ENCODE results near the gene ZNF22. TPM values are rescaled to one million over a fixed set of nuclear protein-coding genes. Genes with fewer than 3 reads are reported as not detected.
A peak's percentile ranks its signal among the peaks of the same experiment; 100 is the strongest.

The ZNF22 gene
- total RNA-seq, 1 experiment from 2014 or later = 36.9 TPM

DNA sequence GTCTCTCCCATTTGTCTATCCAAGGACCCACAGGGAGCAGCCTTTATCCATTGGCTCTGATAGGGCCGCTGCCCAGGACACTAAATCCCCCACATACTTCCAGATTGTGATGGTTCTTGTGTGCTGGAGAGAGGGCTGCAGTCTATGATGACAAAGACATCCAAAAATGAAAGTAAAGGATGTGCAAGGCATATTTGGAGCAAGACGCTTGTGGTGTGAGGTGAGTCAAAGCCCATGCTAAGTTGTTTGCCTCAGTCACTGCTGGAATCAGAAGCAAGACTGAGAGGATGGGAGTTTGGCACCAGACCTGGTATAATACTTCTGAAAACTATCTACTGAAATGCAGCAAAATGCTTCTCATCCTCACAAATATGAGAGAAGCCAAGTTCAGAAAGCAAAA, 22.7 kb downstream of the ZNF22 start:
- H3K79me1 ChIP-seq (ENCODE audit: insufficient read depth, low read depth, low read length, poor library complexity, severe bottlenecking) = no peaks in the 10 kb centered on the region
- no CpG with 5 or more reads among the region's 2 CpGs for WGBS (ENCODE audit: extremely low coverage, insufficient read length, low lambda C conversion rate)
- no peak overlapping the region for H2BK20ac ChIP-seq (ENCODE audit: low read depth, low read length, poor library complexity, severe bottlenecking)
- no peak overlapping the region for H2BK120ac ChIP-seq (ENCODE audit: low read depth, low read length, poor library complexity, severe bottlenecking)
- H3K9me3 ChIP-seq (ENCODE audit: control insufficient read depth, low read depth, low read length) = no peaks in the 10 kb centered on the region
- H4K91ac ChIP-seq (ENCODE audit: insufficient read length, low read depth, low read length) = no peak overlapping the region
- H2AFZ ChIP-seq (ENCODE audit: low read length) = no peak overlapping the region
- no peak overlapping the region for H3K56ac ChIP-seq (ENCODE audit: insufficient read length, low read depth, low read length)
- H3K4me2 ChIP-seq (ENCODE audit: insufficient read depth, insufficient read length, low read length) = no peak overlapping the region
- no peak overlapping the region for H4K5ac ChIP-seq (ENCODE audit: insufficient read length, low read depth, low read length)
- no peaks in the 10 kb centered on the region for H3K4me1 ChIP-seq (ENCODE audit: insufficient read depth, low read length)
- TF ChIP-seq, protein P1, sequence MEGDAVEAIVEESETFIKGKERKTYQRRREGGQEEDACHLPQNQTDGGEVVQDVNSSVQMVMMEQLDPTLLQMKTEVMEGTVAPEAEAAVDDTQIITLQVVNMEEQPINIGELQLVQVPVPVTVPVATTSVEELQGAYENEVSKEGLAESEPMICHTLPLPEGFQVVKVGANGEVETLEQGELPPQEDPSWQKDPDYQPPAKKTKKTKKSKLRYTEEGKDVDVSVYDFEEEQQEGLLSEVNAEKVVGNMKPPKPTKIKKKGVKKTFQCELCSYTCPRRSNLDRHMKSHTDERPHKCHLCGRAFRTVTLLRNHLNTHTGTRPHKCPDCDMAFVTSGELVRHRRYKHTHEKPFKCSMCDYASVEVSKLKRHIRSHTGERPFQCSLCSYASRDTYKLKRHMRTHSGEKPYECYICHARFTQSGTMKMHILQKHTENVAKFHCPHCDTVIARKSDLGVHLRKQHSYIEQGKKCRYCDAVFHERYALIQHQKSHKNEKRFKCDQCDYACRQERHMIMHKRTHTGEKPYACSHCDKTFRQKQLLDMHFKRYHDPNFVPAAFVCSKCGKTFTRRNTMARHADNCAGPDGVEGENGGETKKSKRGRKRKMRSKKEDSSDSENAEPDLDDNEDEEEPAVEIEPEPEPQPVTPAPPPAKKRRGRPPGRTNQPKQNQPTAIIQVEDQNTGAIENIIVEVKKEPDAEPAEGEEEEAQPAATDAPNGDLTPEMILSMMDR (conservative IDR thresholded peaks at IDR 0.05) = no peak
- no peak overlapping the region for H3K9ac ChIP-seq (ENCODE audit: extremely low read depth, insufficient read length, low read length)
- H3K9me3 Mint-ChIP-seq = peaks cover 5 to 10% of the 10 kb centered on the region in 2 experiments; a peak in 3 of 5 replicates
- no peak overlapping the region for H3K4me3 Mint-ChIP-seq
- H4K20me1 ChIP-seq (ENCODE audit: control insufficient read depth, insufficient read depth, insufficient read length) = no peaks in the 10 kb centered on the region
- H3K4me1 Mint-ChIP-seq = no peaks in the 10 kb centered on the region
- H3K27ac Mint-ChIP-seq = peak overlapping the region in 1 of 3 experiments; percentile 32; a peak in 1 of 7 replicates
- peaks cover 0 to 5% (median 2%) of the 10 kb centered on the region in 3 experiments; a peak in 3 of 7 replicates for H3K36me3 Mint-ChIP-seq (ENCODE audit: insufficient read depth in 1 of 3, low read depth in 3 of 3)
- no peak overlapping the region for H2BK5ac ChIP-seq (ENCODE audit: insufficient read length, low read length)
- H3T11ph ChIP-seq (ENCODE audit: low read length) = no peak overlapping the region
- DNase-seq = no peak
- H3K79me2 ChIP-seq (ENCODE audit: insufficient read depth, low read length) = no peaks in the 10 kb centered on the region
- no peak overlapping the region for H3K27ac ChIP-seq (ENCODE audit: insufficient read length, low read depth, low read length)
- H2BK15ac ChIP-seq (ENCODE audit: low read depth, low read length) = no peak overlapping the region
- no peak overlapping the region for H3K14ac ChIP-seq (ENCODE audit: insufficient read depth, low read length)
- H3K18ac ChIP-seq (ENCODE audit: insufficient read length, low read depth, low read length) = no peak overlapping the region
- H2BK12ac ChIP-seq (ENCODE audit: insufficient read length, low read depth, low read length) = no peak overlapping the region
- peaks cover 2% of the 10 kb centered on the region for H3K27me3 Mint-ChIP-seq (ENCODE audit: low read depth)
- no peak overlapping the region for H3K4ac ChIP-seq (ENCODE audit: low read depth, low read length)
- no peaks in the 10 kb centered on the region for H3K27me3 ChIP-seq (ENCODE audit: insufficient read depth, low read length)
- H2AK5ac ChIP-seq (ENCODE audit: insufficient read length, low read length) = no peak overlapping the region
- no peaks in the 10 kb centered on the region for H3K23me2 ChIP-seq (ENCODE audit: insufficient read length, low read depth, low read length, poor library complexity, severe bottlenecking)
- no peak overlapping the region for H3K23ac ChIP-seq (ENCODE audit: insufficient read length, low read depth, low read length)
- H4K8ac ChIP-seq (replicated peaks; ENCODE audit: insufficient read length, low read depth, low read length) = no peak overlapping the region

All from H9 (cell line).